Neuron (in vitro differentiated cells): ENCODE data around the gene COL23A1.
"Not testable (repeated sequence)": the region's sequence is repeated elsewhere in the genome, so short reads cannot be mapped to it uniquely, and the experiment has no call there.

Experiments
- H2AFZ ChIP-seq: one replicate; pipeline ENCODE4 v1.6.1; 2013; ENCODE audit warnings: low read depth, mild to moderate bottlenecking, inconsistent platforms, low read length, moderate library complexity
- H3K27me3 ChIP-seq: one replicate; pipeline ENCODE4 v1.6.1; 2013; ENCODE audit warnings: low read length; ENCODE audit not compliant: insufficient read depth
- H3K36me3 ChIP-seq: one replicate; pipeline ENCODE4 v1.6.1; 2013; ENCODE audit warnings: low read length; ENCODE audit not compliant: insufficient read depth
- H3K4me1 ChIP-seq: one replicate; pipeline ENCODE4 v1.6.1; 2013; ENCODE audit warnings: low read length; ENCODE audit not compliant: insufficient read depth
- H3K4me3 ChIP-seq: 2 replicates; pipeline ENCODE4 v1.5.1; 2013; ENCODE audit warnings: mild to moderate bottlenecking, low read length, moderate library complexity
- H3K9me3 ChIP-seq: one replicate; pipeline ENCODE4 v1.6.1; 2013; ENCODE audit warnings: low read length

Gene COL23A1

DNA sequence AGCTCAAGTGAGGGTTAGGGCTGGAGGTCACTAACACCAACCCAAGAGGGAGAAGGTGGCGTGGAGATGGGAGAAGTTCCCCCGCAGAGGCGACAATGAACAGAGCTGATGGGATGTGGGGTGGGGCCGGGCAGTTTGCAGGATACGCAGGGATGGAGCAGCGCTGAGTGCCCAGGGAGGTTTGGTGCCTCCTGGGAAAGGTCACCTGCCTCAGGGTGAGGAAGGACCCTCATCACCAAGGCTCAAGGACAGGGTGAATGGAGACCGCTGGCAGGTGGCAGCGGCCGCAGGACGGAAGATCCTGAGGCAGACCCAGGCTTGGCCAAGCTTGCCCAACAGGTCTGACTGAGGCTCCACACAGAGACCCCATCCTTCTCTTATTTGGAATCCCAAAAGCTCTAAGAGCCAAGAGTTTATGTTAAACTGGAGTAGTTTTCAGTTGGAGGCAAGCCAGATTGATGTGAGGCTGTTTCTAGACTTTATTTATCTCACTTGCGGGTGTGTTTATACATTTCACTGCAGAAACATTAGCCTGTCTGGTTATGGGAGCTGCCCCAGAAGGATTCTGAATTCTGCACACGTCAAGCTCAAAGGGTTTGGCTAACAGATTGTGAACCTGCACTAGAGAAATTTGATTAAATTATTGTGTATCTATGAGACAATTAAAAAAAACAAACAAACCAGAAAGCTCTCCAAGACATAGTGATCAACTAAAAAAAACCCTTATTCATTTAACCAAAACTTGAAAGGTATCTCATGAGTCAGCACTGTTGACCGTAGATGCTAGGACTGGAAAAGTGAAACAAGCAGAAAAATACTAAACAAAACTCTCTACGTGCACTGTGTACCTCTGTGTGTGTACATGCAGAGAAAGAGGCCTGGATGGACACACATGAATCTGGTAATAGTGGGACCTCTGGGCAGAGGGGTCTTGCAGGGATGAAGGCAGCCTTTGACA lies 211.4 kb downstream of the COL23A1 start:
- Histone ChIP-seq H3K4me1 (no peaks in the 10 kb centered on the region), H3K36me3 (no peaks in the 10 kb centered on the region), H3K9me3 (no peaks in the 10 kb centered on the region), H3K27me3 (no peaks in the 10 kb centered on the region), H2AFZ (no peak overlapping the region), H3K4me3 (no peak overlapping the region)

DNA sequence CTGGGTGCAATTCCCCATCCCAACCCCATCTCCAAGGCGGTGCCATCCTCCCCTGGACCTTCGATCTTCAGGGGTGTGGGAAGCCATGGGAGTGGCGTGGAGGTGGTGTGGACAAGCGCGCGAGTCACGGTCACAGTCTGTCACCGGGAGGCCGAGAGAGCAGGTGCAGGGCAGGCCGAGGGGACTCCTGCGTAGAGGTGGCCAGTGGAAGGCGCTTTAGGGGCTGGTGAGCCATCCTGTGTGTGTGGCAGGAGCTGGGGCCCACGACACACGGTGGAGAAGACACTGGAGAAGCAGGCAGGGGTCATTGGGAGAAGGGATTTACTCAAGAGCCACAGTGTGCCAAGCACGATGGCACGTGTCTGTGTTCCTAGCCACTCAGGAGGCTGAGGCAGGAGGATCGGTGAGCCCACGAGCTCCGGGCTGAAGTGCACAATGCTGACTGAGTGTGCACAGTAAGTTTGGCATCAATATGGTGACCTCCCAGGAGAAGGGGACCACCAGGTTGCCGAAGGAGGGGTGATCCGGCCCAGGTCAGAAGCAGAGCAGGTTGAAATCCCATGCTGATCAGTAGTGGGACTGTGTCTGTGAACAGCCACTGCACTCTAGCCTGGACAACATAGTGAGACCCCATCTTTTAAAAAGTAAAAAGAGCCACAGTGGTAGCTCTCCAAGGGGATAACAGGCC lies 212.5 kb downstream of the COL23A1 start:
- H3K4me1 ChIP-seq, result no peaks in the 10 kb centered on the region
- H3K36me3 ChIP-seq, result no peaks in the 10 kb centered on the region
- H3K9me3 ChIP-seq, result no peaks in the 10 kb centered on the region
- H2AFZ ChIP-seq, result no peak overlapping the region
- H3K27me3 ChIP-seq, result no peaks in the 10 kb centered on the region
- H3K4me3 ChIP-seq, result no peak overlapping the region

DNA sequence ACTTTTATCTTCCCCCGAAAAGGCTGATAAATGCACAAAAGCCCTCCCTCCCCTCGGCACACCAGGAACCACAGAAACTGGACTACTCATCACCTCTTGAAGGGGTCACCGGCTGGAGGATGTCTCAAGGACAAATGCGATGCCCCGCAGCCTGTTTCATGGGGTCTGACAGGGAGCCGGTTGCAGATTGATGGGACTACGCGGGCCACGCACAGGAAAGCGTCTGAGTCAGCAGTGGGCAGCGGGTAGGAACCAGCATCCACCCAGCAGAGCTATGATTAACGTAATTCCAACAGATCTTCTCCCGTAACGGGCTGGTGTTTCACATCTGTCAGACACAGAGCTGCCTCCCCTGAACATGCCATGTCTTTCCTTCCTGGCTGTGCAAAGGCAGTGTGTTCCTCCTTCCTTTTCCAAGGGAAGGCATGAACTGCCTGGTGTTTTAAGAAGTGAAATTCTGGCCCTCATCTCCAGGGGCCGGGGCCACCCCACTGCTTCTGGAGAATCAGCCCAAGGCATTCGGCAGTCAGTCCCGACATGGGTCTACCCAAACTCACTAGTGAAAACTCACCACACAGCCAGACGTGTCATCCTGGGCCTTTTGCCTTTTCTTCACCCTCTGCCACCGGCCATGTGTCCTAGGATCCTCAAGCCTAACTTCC lies 213.1 kb downstream of the COL23A1 start:
- Histone ChIP-seq H3K4me1 (no peaks in the 10 kb centered on the region), H3K36me3 (no peaks in the 10 kb centered on the region), H3K27me3 (no peaks in the 10 kb centered on the region), H3K9me3 (no peaks in the 10 kb centered on the region), H3K4me3 (no peak overlapping the region), H2AFZ (no peak overlapping the region)

DNA sequence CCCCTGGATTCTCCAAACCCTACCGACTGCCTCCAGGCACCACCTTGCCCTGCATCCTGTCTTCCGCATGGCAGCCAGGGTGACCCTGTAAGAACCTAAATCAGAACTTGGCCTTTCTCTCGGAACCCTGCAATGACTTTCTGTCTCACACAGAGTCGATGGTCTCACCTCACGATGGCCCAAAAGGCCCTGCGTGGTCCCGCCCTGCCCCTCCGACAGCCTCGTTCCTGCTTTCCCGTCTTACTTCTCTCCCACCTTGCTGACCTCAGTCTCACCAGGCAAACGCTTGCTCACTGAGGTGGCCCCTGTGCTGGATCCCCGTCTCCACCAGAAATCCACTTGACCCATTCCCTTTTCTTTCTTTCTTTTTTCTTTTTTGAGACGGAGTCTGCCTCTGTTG lies 214.8 kb downstream of the COL23A1 start:
- Histone ChIP-seq H2AFZ (no peak overlapping the region), H3K4me1 (no peaks in the 10 kb centered on the region), H3K27me3 (no peaks in the 10 kb centered on the region), H3K9me3 (no peaks in the 10 kb centered on the region), H3K36me3 (no peaks in the 10 kb centered on the region), H3K4me3 (no peak overlapping the region)

DNA sequence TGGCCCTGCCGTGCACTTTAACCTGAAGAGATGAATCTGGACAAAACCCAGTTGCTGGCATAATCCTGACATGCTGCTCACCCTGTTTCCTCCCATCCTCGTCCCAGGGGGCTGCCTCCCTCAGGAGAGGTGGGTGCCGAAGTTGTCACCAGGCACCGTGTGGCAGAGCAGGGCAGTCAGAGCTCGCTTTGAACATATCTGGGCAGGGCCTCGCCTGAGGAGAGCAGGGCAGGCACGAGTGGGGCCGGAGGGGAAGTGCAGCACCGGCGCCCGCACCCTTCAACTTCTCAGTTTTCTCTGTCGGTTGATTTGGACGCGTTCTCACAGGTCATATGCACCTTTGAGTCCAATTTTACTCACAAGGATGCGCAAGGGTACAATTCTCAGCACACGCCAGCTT lies 216.5 kb downstream of the COL23A1 start:
- H3K4me3 ChIP-seq, result no peak overlapping the region
- peaks cover 3% of the 10 kb centered on the region for H3K9me3 ChIP-seq
- H2AFZ ChIP-seq, result no peak overlapping the region
- no peaks in the 10 kb centered on the region for H3K36me3 ChIP-seq
- H3K27me3 ChIP-seq, result no peaks in the 10 kb centered on the region
- H3K4me1 ChIP-seq, result no peaks in the 10 kb centered on the region

DNA sequence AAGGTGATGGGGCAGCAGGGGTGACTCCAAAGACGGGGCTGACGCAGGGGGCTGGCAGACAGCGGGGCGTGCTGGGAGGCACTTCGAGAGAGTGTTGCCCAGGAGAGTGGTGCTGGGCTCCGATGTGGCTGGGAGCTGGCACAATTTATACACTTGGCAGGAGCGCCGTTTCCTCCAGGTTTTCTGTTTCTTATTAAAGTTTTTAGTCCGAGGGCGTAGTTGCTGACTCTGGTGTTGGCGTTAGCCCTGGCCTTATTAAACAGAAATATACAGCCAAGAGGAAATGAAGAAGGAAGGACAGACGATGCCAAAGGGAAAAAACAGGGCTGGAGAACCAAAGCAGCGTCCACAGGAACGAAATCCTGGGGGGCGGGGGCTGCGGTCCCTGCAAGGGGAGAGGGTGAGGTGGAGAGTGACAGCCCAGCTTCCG lies 218.0 kb downstream of the COL23A1 start:
- no peaks in the 10 kb centered on the region for H3K4me1 ChIP-seq
- no peak overlapping the region for H3K4me3 ChIP-seq
- no peaks in the 10 kb centered on the region for H3K36me3 ChIP-seq
- H3K9me3 ChIP-seq, result peaks cover 5% of the 10 kb centered on the region
- no peak overlapping the region for H2AFZ ChIP-seq
- H3K27me3 ChIP-seq, result no peaks in the 10 kb centered on the region

DNA sequence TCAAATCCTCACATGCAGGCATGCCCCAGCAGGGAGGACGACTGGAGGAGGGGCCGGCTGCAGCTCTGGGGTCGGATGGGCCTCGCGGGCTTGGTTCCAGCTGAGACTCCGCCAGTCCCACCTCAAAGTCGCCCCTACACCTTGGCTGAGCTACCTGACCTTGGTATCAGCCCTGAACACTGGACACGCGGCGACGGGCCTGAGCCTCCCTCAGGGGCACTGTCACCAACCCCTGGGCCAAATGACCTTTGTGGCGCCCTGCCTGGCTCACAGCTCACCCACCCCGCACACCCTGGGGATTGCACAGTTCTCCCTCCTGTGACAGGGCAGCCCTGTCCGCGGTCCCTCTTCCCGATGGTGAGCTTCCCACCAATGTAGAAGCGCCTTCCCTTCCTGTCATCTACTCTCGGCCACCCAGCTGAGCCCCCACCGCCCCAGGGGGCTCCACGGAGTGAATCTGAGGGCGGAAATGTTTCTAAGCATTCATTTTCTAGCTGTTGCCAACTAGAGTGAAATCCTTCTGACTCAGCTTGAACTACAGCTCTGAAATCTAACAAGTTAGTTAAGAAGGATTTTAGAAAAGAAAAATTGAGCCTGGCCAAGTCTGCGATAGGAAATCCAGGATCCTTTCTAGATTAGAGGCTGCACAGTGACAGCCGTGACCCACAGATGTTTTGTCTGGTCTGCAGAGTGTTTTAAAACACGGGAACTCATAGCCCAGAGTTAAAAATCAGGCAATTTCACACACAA lies 218.7 kb downstream of the COL23A1 start:
- Histone ChIP-seq H3K4me3 (no peak overlapping the region), H3K9me3 (peaks cover 5% of the 10 kb centered on the region), H3K36me3 (no peaks in the 10 kb centered on the region), H3K4me1 (no peaks in the 10 kb centered on the region), H2AFZ (no peak overlapping the region), H3K27me3 (no peaks in the 10 kb centered on the region)

DNA sequence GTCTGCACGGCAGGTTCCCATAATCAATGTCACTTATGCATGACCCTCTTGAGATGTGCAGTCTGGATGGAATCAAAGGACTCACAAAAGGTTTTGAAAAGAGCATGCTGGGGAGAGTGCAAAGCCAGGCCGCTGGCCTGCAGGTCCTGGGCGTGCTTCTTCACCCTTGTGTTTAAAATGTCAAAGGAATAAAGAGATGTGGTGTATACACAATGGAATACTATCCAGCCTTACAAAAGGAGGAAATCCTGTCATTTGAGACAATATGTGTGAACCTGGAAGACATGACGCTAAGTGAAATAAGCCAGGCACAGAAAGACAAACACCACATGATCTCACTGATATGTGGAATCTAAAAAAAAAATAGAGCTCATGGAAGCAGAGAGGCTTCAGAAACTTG lies 220.1 kb downstream of the COL23A1 start:
- Histone ChIP-seq H3K36me3 (no peaks in the 10 kb centered on the region), H3K9me3 (peaks cover 5% of the 10 kb centered on the region), H3K4me1 (no peaks in the 10 kb centered on the region), H2AFZ (no peak overlapping the region), H3K4me3 (no peak overlapping the region), H3K27me3 (no peaks in the 10 kb centered on the region)

DNA sequence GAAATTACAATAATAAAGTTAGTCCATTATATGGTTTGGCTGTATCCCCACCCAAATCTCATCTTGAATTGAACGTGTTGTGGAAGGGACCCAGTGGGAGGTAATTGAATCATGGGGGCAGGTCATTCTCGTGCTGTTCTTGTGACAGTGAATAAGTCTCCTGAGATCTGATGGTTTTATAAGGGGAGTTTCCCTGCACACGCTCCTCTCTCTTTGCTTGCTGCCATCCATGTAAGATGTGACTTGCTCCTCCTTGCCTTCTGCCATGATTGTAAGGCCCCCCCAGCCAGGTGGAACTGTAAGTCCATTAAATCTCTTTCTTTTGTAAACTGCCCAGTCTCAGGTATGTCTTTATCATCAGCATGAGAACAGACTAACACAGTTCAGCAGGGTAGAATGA lies 220.7 kb downstream of the COL23A1 start:
- H2AFZ ChIP-seq, H3K36me3 ChIP-seq, H3K27me3 ChIP-seq, H3K4me3 ChIP-seq, H3K9me3 ChIP-seq, H3K4me1 ChIP-seq: not testable (repeated sequence)

DNA sequence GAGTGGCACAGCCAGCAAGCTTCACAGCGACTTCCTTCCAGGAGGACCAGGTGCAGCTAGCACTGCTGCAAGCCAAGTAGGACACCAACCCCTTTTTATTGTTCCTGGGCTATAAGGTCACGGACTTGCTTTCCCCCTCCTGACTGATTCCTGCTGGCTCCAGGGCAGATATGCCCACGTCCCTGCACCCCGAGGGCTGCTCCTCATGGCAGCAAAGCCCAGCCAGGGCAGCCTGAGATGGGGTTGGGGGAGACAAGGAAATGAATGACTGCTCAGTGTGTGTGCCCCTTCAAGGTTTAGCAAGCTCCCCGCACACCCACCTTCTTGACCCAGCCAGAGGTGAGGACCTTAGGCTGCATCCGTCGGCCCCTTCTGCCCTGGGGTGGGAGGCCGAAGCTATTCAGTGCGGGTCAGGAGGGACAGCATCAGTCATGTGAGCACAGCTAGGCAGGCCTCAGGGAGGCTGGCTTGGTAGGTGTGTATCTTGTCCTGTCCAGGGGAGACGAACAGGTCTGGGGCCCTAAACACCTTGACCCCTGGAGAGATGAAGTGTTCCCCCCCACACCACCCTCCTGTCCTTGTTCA lies 221.4 kb downstream of the COL23A1 start:
- H3K9me3 ChIP-seq, result peaks cover 5% of the 10 kb centered on the region
- no peak overlapping the region for H2AFZ ChIP-seq
- no peaks in the 10 kb centered on the region for H3K36me3 ChIP-seq
- no peak overlapping the region for H3K4me3 ChIP-seq
- H3K4me1 ChIP-seq, result no peaks in the 10 kb centered on the region
- H3K27me3 ChIP-seq, result no peaks in the 10 kb centered on the region

DNA sequence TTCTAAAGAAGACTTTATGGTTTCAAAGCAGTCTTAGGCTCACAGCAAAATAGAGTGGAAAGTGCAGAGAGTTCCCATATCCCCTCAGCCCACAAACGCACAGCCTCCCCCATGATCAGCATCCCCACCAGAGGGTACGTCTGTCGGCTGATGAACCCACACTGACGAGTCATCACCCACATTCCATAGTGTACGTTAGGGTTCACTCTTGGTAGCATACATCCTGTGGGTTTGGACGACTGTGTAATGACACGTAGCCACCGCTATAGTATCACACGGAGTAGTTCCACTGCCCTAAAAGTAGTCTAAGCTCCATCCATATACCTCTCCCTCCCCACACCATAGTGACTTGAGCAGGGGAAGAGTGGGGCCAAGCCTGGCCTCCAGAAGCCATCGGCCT lies 221.9 kb downstream of the COL23A1 start:
- H3K27me3 ChIP-seq, result no peaks in the 10 kb centered on the region
- H2AFZ ChIP-seq, result no peak overlapping the region

DNA sequence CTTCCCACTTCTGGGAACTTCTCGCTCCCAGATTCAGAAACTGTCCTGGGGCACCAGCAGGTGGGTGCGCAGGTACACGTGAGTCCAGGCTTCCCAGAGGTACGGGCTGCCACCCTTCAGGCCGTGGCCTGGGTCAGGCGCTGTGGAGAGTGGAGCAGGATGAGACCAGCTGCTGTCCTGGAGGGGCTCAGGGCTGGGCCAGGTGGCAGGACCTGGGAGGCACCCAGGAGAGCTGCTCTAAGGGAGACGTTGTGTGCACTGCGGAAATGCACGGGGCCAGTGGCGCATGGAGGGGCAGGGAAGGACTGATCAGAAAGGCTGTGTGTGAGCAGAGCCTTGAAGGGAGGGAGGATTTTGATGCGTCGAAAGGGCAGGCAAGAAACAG lies 222.5 kb downstream of the COL23A1 start:
- H3K36me3 ChIP-seq, result no peaks in the 10 kb centered on the region
- peaks cover 5% of the 10 kb centered on the region for H3K9me3 ChIP-seq
- H3K4me3 ChIP-seq, result no peak overlapping the region
- H3K4me1 ChIP-seq, result no peaks in the 10 kb centered on the region
- H2AFZ ChIP-seq, result no peak overlapping the region
- H3K27me3 ChIP-seq, result no peaks in the 10 kb centered on the region

More for the DNA sequence above, 221.9 kb downstream of the COL23A1 start:
- H3K36me3 ChIP-seq, result no peaks in the 10 kb centered on the region
- H3K4me3 ChIP-seq, result no peak overlapping the region
- H3K4me1 ChIP-seq, result no peaks in the 10 kb centered on the region
- H3K9me3 ChIP-seq, result peaks cover 5% of the 10 kb centered on the region
